Measurements from ENCODE around the gene RALGPS1. TPM values are rescaled to one million over a fixed set of nuclear protein-coding genes. Genes with fewer than 3 reads are reported as not detected.

Gene RALGPS1
- total and polyA plus RNA-seq, 10 donors = 2.5 to 27.3 (median 14.1) TPM

- Histone ChIP-seq H3K4me3 (no peak overlapping the region), H3K27ac (peak overlapping the region in 5 of 8 donors; percentile 34 to 80 (median 78)), H3K9me3 (no peaks in the 10 kb centered on the region), H3K27me3 (replicated peaks in 1 of 7) (no peaks in the 10 kb centered on the region), H3K4me1 (peaks cover 15 to 65% (median 31%) of the 10 kb centered on the region in 6 donors), H3K36me3 (peaks cover 0 to 14% (median 0%) of the 10 kb centered on the region in 6 donors)
- intact Hi-C loops (cut with DNase I; ENCODE audit: low total_unique reads) = no loop called here
- DNase-seq = no peak
- 87 to 93% (median 89%) methylated on average over 8 of the region's 8 CpGs for WGBS, 5 donors
- TF ChIP-seq POLR2A (IDR thresholded peaks at IDR 0.05) (no peak), POLR2AphosphoS5 (IDR thresholded peaks at IDR 0.05) (no peak)
- TF ChIP-seq, protein P1, sequence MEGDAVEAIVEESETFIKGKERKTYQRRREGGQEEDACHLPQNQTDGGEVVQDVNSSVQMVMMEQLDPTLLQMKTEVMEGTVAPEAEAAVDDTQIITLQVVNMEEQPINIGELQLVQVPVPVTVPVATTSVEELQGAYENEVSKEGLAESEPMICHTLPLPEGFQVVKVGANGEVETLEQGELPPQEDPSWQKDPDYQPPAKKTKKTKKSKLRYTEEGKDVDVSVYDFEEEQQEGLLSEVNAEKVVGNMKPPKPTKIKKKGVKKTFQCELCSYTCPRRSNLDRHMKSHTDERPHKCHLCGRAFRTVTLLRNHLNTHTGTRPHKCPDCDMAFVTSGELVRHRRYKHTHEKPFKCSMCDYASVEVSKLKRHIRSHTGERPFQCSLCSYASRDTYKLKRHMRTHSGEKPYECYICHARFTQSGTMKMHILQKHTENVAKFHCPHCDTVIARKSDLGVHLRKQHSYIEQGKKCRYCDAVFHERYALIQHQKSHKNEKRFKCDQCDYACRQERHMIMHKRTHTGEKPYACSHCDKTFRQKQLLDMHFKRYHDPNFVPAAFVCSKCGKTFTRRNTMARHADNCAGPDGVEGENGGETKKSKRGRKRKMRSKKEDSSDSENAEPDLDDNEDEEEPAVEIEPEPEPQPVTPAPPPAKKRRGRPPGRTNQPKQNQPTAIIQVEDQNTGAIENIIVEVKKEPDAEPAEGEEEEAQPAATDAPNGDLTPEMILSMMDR (IDR thresholded peaks at IDR 0.05 in 8 of 11, conservative IDR thresholded peaks at IDR 0.05 in 3 of 11) = no peak
Observed at GRCh38 chr9:127051881-127052595, 137.5 kb downstream of the RALGPS1 start.

DNA sequence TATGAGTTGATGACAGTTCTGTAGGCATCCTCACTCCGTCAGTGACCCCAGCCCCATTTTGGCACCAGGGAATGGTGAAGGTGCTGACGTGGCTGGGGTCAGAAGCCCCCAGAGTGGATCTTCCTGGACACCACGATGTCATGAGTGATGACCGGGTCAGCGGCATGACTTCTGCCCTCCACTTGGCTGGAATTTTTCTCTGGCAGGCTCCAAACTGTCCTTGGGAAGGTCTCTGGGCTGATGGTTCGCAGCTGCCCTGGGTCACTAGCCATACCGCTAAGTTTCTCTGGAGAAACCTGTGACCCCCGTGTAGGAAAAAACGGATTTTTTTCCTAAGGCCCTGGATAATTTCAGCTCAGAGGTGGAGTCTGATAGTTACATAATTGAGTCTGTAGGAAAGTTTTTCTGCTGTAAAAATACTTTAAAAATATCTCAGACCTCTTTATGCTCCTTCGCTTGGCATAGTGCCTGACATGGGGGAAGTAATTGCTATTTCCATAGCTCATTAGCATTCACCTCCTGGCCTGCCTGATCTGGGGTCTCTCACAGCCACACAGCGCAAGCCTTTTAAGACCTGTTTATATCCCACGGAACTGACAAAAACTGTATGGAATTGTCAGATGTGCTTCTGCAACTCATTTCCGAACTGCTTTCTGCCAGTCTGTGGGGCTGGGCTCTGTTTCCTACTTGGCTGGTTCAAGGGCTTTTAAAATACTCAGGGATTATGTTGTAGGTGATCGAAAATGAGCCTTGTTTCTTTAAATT is 138.7 kb downstream of the RALGPS1 start:
- H3K36me3 ChIP-seq = peaks cover 0 to 14% (median 0%) of the 10 kb centered on the region in 6 donors
- TF ChIP-seq, protein P1 (IDR thresholded peaks at IDR 0.05 in 8 of 11, conservative IDR thresholded peaks at IDR 0.05 in 3 of 11) = no peak
- no peak for TF ChIP-seq POLR2A (IDR thresholded peaks at IDR 0.05)
- TF ChIP-seq POLR2AphosphoS5 (IDR thresholded peaks at IDR 0.05) = peak in 2 of 3 donors; percentile 48 to 53
- DNase-seq = no peak
- H3K4me1 ChIP-seq = peaks cover 14 to 60% (median 28%) of the 10 kb centered on the region in 6 donors
- no peaks in the 10 kb centered on the region for H3K27me3 ChIP-seq (replicated peaks in 1 of 7)
- intact Hi-C loops (cut with DNase I; ENCODE audit: low total_unique reads) = no loop called here
- H3K9me3 ChIP-seq = no peaks in the 10 kb centered on the region
- peak overlapping the region in 7 of 8 donors; percentile 61 to 80 (median 73) for H3K27ac ChIP-seq
- no peak overlapping the region for H3K4me3 ChIP-seq
- 60 to 84% (median 65%) methylated on average over 13 to 14 of the region's 14 CpGs for WGBS, 5 donors

GRCh38 chr9:127053960-127054359 is 139.4 kb downstream of the RALGPS1 start:
- intact Hi-C loops (cut with DNase I; ENCODE audit: low total_unique reads) = no loop called here
- Histone ChIP-seq H3K27me3 (replicated peaks in 1 of 7) (no peaks in the 10 kb centered on the region), H3K36me3 (peaks cover 0 to 14% (median 0%) of the 10 kb centered on the region in 6 donors), H3K9me3 (no peaks in the 10 kb centered on the region), H3K4me3 (no peak overlapping the region), H3K27ac (peak overlapping the region in 7 of 8 donors; percentile 61 to 80 (median 73)), H3K4me1 (peaks cover 7 to 56% (median 21%) of the 10 kb centered on the region in 6 donors)
- 82 to 92% (median 88%) methylated on average over 5 of the region's 5 CpGs for WGBS, 5 donors
- DNase-seq = no peak
- TF ChIP-seq POLR2AphosphoS5 (IDR thresholded peaks at IDR 0.05) = no peak
- TF ChIP-seq, protein P1 (IDR thresholded peaks at IDR 0.05 in 8 of 11, conservative IDR thresholded peaks at IDR 0.05 in 3 of 11) = no peak
- no peak for TF ChIP-seq POLR2A (IDR thresholded peaks at IDR 0.05)
